GM23338 (cell line): Measurements from ENCODE around the gene ALG14. TPM values are rescaled to one million over a fixed set of nuclear protein-coding genes. Genes with fewer than 3 reads are reported as not detected.

ENCODE experiments used
- ATAC-seq: fragments of 200-7000 bp; cut with Tn5 transposase; 3 replicates; pipeline ENCODE4 v1.9.1; 2020
- DNase-seq: peaks from one replicate; pipeline ENCODE4 v3.0.0-alpha.2; 2015; ENCODE audit warnings: low spot score
- H2AFZ ChIP-seq: fragments of 200-600 bp; sonication (generic); 2 replicates; pipeline ENCODE4 v1.8.0; 2016; ENCODE audit warnings: antibody characterized with exemption, mild to moderate bottlenecking, moderate library complexity
- H3F3A ChIP-seq: fragments of 200-600 bp; sonication (generic); replicated peaks from 2 replicates; pipeline ENCODE4 v1.8.0; 2017; ENCODE audit warnings: antibody characterized with exemption, mixed run types, low read depth
- H3K27ac ChIP-seq: fragments of 200-600 bp; sonication (generic); 2 replicates; pipeline ENCODE4 v1.6.1; 2016; ENCODE audit warnings: low read depth
- H3K27me3 ChIP-seq: fragments of 200-600 bp; sonication (generic); 2 replicates; pipeline ENCODE4 v1.8.0; 2016; ENCODE audit warnings: mild to moderate bottlenecking, mixed run types, moderate library complexity; ENCODE audit not compliant: insufficient read depth
- H3K36me3 ChIP-seq: fragments of 200-600 bp; sonication (generic); 2 replicates; pipeline ENCODE4 v1.8.0; 2016; ENCODE audit warnings: mild to moderate bottlenecking; ENCODE audit not compliant: insufficient read depth
- H3K4me1 ChIP-seq: fragments of 200-600 bp; sonication (generic); 2 replicates; pipeline ENCODE4 v1.8.0; 2016; ENCODE audit warnings: mild to moderate bottlenecking, moderate library complexity; ENCODE audit not compliant: insufficient read depth
- H3K4me2 ChIP-seq: fragments of 200-600 bp; sonication (generic); 2 replicates; pipeline ENCODE4 v1.7.1; 2017; ENCODE audit warnings: mixed run types
- H3K4me3 ChIP-seq: fragments of 200-600 bp; sonication (generic); 2 replicates; pipeline ENCODE4 v1.6.1; 2016; ENCODE audit warnings: mixed run types
- H3K79me2 ChIP-seq: fragments of 200-600 bp; sonication (generic); replicated peaks from 2 replicates; pipeline ENCODE4 v1.8.0; 2017; ENCODE audit warnings: mild to moderate bottlenecking; ENCODE audit not compliant: insufficient read depth
- H3K9me2 ChIP-seq: fragments of 200-600 bp; sonication (generic); 2 replicates; pipeline ENCODE4 v1.8.0; 2017; ENCODE audit not compliant: insufficient read depth
- H4K20me1 ChIP-seq: fragments of 200-600 bp; sonication (generic); replicated peaks from 2 replicates; pipeline ENCODE4 v1.8.0; 2017; ENCODE audit warnings: mild to moderate bottlenecking; ENCODE audit not compliant: insufficient read depth
- H3K27ac Mint-ChIP-seq: 2 replicates; pipeline ENCODE4 v1.8.0; 2020; ENCODE audit warnings: inconsistent platforms, mild to moderate bottlenecking, moderate library complexity, mixed read lengths
- H3K27me3 Mint-ChIP-seq: 3 replicates; pipeline ENCODE4 v1.8.0; 2022; ENCODE audit warnings: low read depth, mild to moderate bottlenecking, moderate library complexity, mixed read lengths, inconsistent platforms; ENCODE audit not compliant: insufficient read depth, poor library complexity
- H3K36me3 Mint-ChIP-seq: 3 replicates; pipeline ENCODE4 v1.8.0; 2021; ENCODE audit warnings: low read depth, mild to moderate bottlenecking, inconsistent platforms, moderate library complexity, mixed read lengths
- H3K4me1 Mint-ChIP-seq: 3 replicates; pipeline ENCODE4 v1.8.0; 2020; ENCODE audit warnings: mild to moderate bottlenecking, inconsistent platforms, mixed read lengths
- H3K4me3 Mint-ChIP-seq: 3 replicates; pipeline ENCODE4 v1.8.0; 2021; ENCODE audit warnings: moderate library complexity, mild to moderate bottlenecking, inconsistent platforms, mixed read lengths
- H3K9me3 Mint-ChIP-seq: 3 replicates; pipeline ENCODE4 v1.8.0; 2020; ENCODE audit warnings: moderate library complexity, mild to moderate bottlenecking, inconsistent platforms, mixed read lengths
- CTCF ChIP-seq, 2 experiments: fragments of 200-600 bp in 1 of 2; sonication (generic) in 1 of 2; conservative IDR thresholded peaks; 2 replicates each; pipeline versions ENCODE4 v1.5.1 to v1.6.1; 2016 to 2017; ENCODE audit warnings: antibody characterized with exemption in 2 of 2, low read depth in 2 of 2, mild to moderate bottlenecking in 2 of 2, moderate library complexity in 1 of 2
- ETS1 ChIP-seq: IDR thresholded peaks from 2 replicates; pipeline ENCODE4 v1.6.1; 2016; ENCODE audit warnings: antibody characterized with exemption
- NANOG ChIP-seq: IDR thresholded peaks from 2 replicates; pipeline ENCODE4 v1.6.1; 2016; ENCODE audit warnings: antibody characterized with exemption, borderline replicate concordance
- POLR2AphosphoS5 ChIP-seq: IDR thresholded peaks from 2 replicates; pipeline ENCODE4 v1.6.1; 2016; ENCODE audit warnings: antibody characterized with exemption, low read depth
- STAT1 ChIP-seq: IDR thresholded peaks from one replicate; pipeline ENCODE4 v1.6.1; 2016; ENCODE audit warnings: antibody characterized with exemption; ENCODE audit not compliant: unreplicated experiment
- ZNF114 ChIP-seq: fragments of 250-450 bp; sonication (Bioruptor Pico); IDR thresholded peaks from 2 replicates; pipeline ENCODE4 v1.5.0; 2020; ENCODE audit warnings: mild to moderate bottlenecking, moderate library complexity
- ZNF331 ChIP-seq: fragments of 250-450 bp; sonication (Bioruptor Pico); IDR thresholded peaks from 2 replicates; pipeline ENCODE4 v1.5.0; 2020; ENCODE audit warnings: low read depth, mild to moderate bottlenecking, moderate library complexity
- ZNF462 ChIP-seq: fragments of 250-450 bp; sonication (Bioruptor Pico); IDR thresholded peaks from 2 replicates; pipeline ENCODE4 v1.5.0; 2020; ENCODE audit warnings: mild to moderate bottlenecking, moderate library complexity
- polyA plus RNA-seq: library from polyadenylated mRNA; unstranded; fragments of >200 nt; fragmentation: Nextera tagmentation; extraction: Ambion mirVana; gene quantifications from 2 replicates; pipeline ENCODE4 v1.2.1, GENCODE V29; 2016
- total RNA-seq: library from RNA; depleted of rRNA; stranded (reverse); fragments of >200 nt; shearing (Covaris generic); gene quantifications from 2 replicates; pipeline ENCODE4 v1.2.3, GENCODE V29; 2014
- TF ChIP-seq, protein P1 (sequence below): IDR thresholded peaks from one replicate; pipeline ENCODE4 v1.6.1; 2018; ENCODE audit warnings: antibody characterized with exemption; ENCODE audit not compliant: unreplicated experiment

Gene ALG14
- total and polyA plus RNA-seq, 2 experiments from 2014 or later: 0.42 to 2.8 TPM

GRCh38 chr1:95080879-95081278 lies 8.1 kb upstream of the ALG14 start:
- no peak overlapping the region for H3K27ac Mint-ChIP-seq
- no peaks in the 10 kb centered on the region for H3K36me3 Mint-ChIP-seq
- H3K4me2 ChIP-seq: no peak overlapping the region
- H2AFZ ChIP-seq: peak overlapping the region; percentile 64; the same call in 1 of the 2 replicates
- H3K27ac ChIP-seq: no peak overlapping the region
- H3K4me3 ChIP-seq: no peak overlapping the region
- H3F3A ChIP-seq: no peaks in the 10 kb centered on the region
- peaks cover 27% of the 10 kb centered on the region for H3K4me1 ChIP-seq
- no peaks in the 10 kb centered on the region for H3K36me3 ChIP-seq
- no peaks in the 10 kb centered on the region for H4K20me1 ChIP-seq
- no peak for DNase-seq
- H3K4me1 Mint-ChIP-seq: peaks cover 19% of the 10 kb centered on the region
- H3K79me2 ChIP-seq: no peaks in the 10 kb centered on the region
- H3K9me2 ChIP-seq: peaks cover 2% of the 10 kb centered on the region; the same call in 1 of the 2 replicates
- H3K27me3 ChIP-seq: no peaks in the 10 kb centered on the region
- no peaks in the 10 kb centered on the region for H3K9me3 Mint-ChIP-seq
- peak; percentile 60; the same call in 2 of the 3 replicates for ATAC-seq
- H3K4me3 Mint-ChIP-seq: no peak overlapping the region
- TF ChIP-seq NANOG (no peak), POLR2AphosphoS5 (no peak), ZNF114 (CRISPR knock-in tag) (no peak), ZNF331 (no peak), CTCF (conservative IDR thresholded peaks at IDR 0.05; ENCODE audit: low read depth in 2 of 2) (no peak)
- H3K27me3 Mint-ChIP-seq: peaks cover 2% of the 10 kb centered on the region

DNA sequence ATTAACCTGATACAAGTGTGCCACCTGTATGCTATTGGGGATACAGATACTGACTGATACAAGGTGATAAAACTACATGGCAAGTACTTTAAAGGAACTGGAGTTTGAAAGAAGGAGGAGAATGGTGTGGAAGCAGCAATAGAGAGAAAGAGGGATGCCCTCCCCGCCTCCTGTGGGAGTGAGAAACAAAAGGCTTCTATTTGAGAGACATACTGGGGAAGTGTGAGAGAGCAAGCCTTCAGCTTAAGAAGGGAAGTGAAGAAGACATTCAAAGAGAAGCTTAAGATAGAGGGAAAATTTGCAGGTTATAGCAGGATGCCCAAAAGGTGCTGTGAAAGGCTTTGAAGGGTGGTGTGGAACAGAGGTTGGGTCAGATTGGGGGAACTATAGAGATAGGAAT lies 7.7 kb upstream of the ALG14 start:
- TF ChIP-seq ETS1: no peak
- no peak for TF ChIP-seq STAT1
- TF ChIP-seq ZNF462 (CRISPR knock-in tag): no peak
- no peak for TF ChIP-seq POLR2AphosphoS5
- TF ChIP-seq, protein P1, sequence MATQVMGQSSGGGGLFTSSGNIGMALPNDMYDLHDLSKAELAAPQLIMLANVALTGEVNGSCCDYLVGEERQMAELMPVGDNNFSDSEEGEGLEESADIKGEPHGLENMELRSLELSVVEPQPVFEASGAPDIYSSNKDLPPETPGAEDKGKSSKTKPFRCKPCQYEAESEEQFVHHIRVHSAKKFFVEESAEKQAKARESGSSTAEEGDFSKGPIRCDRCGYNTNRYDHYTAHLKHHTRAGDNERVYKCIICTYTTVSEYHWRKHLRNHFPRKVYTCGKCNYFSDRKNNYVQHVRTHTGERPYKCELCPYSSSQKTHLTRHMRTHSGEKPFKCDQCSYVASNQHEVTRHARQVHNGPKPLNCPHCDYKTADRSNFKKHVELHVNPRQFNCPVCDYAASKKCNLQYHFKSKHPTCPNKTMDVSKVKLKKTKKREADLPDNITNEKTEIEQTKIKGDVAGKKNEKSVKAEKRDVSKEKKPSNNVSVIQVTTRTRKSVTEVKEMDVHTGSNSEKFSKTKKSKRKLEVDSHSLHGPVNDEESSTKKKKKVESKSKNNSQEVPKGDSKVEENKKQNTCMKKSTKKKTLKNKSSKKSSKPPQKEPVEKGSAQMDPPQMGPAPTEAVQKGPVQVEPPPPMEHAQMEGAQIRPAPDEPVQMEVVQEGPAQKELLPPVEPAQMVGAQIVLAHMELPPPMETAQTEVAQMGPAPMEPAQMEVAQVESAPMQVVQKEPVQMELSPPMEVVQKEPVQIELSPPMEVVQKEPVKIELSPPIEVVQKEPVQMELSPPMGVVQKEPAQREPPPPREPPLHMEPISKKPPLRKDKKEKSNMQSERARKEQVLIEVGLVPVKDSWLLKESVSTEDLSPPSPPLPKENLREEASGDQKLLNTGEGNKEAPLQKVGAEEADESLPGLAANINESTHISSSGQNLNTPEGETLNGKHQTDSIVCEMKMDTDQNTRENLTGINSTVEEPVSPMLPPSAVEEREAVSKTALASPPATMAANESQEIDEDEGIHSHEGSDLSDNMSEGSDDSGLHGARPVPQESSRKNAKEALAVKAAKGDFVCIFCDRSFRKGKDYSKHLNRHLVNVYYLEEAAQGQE: no peak
- Histone ChIP-seq H3F3A (no peaks in the 10 kb centered on the region), H3K4me2 (0 out of 2 replicates have a peak overlapping the region, but pooled peaks have one; percentile 5), H2AFZ (peak overlapping the region; percentile 64; the same call in 1 of the 2 replicates), H3K79me2 (no peaks in the 10 kb centered on the region), H3K36me3 (no peaks in the 10 kb centered on the region), H4K20me1 (no peaks in the 10 kb centered on the region), H3K9me2 (peaks cover under 1% of the 10 kb centered on the region; the same call in 1 of the 2 replicates), H3K4me3 (no peak overlapping the region), H3K27me3 (no peaks in the 10 kb centered on the region), H3K27ac (no peak overlapping the region), H3K4me1 (peaks cover 23% of the 10 kb centered on the region)
- ATAC-seq (peak; percentile 24; the same call in 1 of the 3 replicates), DNase-seq (no peak)
- Mint-ChIP-seq H3K4me1 (peaks cover 16% of the 10 kb centered on the region), H3K27ac (no peak overlapping the region), H3K9me3 (no peaks in the 10 kb centered on the region), H3K36me3 (no peaks in the 10 kb centered on the region), H3K27me3 (peaks cover 2% of the 10 kb centered on the region), H3K4me3 (no peak overlapping the region)
